ENCODE measurements around the gene HCAR3.
"Not testable (repeated sequence)": the region's sequence is repeated elsewhere in the genome, so short reads cannot be mapped to it uniquely, and the experiment has no call there.

Gene HCAR3

DNA sequence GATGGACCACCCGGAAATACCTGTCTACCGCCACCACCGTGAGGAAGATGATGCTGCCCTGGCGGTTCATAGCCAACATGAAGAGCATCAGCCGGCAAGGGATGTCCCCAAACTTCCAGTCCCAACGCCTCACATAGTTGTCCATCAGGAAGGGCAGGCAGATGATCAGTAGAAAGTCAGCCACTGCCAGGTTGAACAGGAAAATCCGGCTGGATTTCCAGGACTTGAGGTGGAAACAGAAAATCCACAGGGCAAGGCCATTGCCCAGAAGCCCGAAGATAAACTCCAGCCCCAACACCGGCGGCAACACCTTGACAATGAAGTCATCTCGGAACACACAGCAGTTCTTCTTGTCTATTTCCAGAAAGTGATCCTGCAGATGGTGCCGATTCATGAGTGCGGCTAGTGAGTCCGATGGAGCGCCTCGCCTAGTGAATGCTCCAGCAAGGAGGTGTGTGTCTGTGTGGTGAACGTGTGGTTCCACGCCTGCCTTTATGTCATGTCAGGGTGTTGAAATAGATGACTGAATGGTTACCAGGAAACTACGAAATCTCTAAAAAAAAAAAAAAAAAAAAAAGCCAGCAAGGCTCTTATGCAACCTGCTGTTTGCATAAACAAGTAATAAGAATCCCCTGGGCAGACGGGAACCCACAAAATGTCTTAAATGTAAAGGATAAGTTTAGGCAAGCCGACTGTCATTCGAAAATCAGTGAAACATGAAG is 13.6 kb downstream of the HCAR3 start, which contains the start of gene HCAR2:
TSS of gene HCAR2 (minus strand) at position 468 of the 722 bp plus-strand sequence. CDS start at position 394, 74 bp downstream.
- not testable (repeated sequence) for H3K9me3 ChIP-seq (ENCODE audit: control insufficient read depth, insufficient read depth, low read length); H3K9ac ChIP-seq (ENCODE audit: low read depth, low read length); H3K4me1 ChIP-seq (ENCODE audit: insufficient read depth, low read length); H3K36me3 ChIP-seq (ENCODE audit: insufficient read depth, low read length)

DNA sequence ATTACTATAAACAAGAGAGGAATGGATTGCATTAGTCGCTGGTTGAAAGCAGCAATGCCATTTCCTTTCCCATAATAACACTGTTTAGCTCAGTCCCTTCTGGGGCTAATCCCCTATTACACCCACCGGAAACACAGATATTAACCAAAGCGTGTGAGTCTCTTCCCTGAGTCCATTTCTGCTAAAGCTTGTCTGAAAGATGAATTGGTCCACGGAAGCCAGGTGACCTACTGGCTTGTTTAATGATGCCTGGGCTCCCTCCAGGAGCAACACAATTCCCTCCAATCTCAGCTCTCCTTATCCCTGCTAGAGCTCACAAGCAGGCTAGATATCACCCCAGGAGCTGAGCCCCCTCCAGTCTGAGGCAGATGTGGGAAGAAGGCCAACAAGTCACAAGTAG is 15.1 kb downstream of the HCAR3 start:
- not testable (repeated sequence) for H3K9me3 ChIP-seq (ENCODE audit: control insufficient read depth, insufficient read depth, low read length); H3K9ac ChIP-seq (ENCODE audit: low read depth, low read length); H3K36me3 ChIP-seq (ENCODE audit: insufficient read depth, low read length); H3K4me1 ChIP-seq (ENCODE audit: insufficient read depth, low read length)

DNA sequence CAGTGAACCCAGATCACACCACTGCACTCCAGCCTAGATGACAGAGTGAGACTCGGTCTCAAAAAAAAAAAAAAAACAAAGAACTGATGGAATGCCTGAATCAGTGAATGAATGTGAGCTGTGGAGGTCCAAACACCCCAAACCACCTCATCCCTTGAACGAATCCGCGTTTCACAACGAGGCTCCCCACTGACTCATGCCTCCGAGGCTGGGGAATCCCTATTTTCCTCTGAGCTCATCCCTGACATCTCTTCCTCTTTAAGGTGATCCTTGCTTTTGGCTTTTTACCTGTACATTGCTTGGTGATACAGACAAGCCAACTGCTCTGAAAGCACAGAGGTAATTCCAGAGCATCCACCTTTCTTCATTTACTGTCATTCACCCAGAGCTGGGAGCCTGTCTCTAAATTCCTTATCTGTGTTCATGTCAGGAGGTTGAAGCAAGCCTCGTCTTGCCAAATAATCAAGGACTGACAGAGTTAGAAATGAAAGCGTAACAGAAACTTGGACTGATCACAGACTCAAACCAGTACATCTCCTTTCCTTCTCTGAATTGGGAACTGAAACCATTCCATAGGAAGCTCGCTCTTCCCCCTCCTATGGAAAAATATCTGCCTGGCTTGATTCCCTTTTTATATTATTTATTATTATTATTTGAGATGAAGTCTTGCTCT is 16.4 kb downstream of the HCAR3 start:
- not testable (repeated sequence) for H3K9ac ChIP-seq (ENCODE audit: low read depth, low read length); H3K4me1 ChIP-seq (ENCODE audit: insufficient read depth, low read length); H3K9me3 ChIP-seq (ENCODE audit: control insufficient read depth, insufficient read depth, low read length); H3K36me3 ChIP-seq (ENCODE audit: insufficient read depth, low read length)

DNA sequence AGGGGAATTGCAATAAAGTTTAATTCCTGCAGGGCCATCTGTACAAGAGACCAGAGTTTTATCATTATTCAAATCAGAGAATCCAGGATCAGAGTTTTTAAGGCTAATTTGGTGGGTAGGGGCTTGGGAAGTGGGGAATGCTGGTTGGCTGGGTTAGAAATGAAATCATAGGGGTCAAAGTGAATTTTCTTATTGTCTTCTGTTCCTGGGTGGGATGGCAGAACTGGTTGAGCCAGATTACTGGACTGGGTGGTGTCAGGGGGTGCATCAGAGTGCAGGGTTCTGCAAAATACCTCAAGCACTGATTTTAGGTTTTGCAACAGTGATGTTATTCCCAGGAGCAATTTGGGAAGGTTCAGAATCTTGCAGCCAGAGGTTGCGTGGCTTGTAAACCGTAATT is 19.7 kb downstream of the HCAR3 start:
- H3K4me1 ChIP-seq (ENCODE audit: insufficient read depth, low read length); H3K36me3 ChIP-seq (ENCODE audit: insufficient read depth, low read length); H3K9me3 ChIP-seq (ENCODE audit: control insufficient read depth, insufficient read depth, low read length); H3K9ac ChIP-seq (ENCODE audit: low read depth, low read length): not testable (repeated sequence)

DNA sequence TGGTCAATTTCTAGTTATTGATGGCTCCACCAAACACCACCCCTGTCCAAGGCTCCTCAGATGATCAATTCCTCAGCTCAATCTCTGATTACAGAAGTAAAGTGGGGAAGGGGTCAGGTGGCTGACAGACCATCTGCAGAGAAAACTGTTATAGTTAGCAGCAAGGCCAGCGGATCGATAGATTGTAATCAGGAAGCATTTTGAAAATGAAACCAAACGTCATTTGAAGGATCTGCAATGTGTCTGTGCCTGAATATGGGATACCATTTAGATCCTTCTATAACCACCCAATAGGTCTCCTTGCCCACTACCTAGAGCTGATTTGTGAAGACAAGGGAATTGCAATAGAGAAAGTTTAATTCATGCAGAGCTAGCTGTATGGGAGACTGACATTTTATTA is 25.0 kb downstream of the HCAR3 start:
- Histone ChIP-seq H3K4me1 (ENCODE audit: insufficient read depth, low read length) (peaks cover 5% of the 10 kb centered on the region), H3K9me3 (ENCODE audit: control insufficient read depth, insufficient read depth, low read length) (no peaks in the 10 kb centered on the region), H3K9ac (ENCODE audit: low read depth, low read length) (no peak overlapping the region), H3K36me3 (ENCODE audit: insufficient read depth, low read length) (no peaks in the 10 kb centered on the region)

DNA sequence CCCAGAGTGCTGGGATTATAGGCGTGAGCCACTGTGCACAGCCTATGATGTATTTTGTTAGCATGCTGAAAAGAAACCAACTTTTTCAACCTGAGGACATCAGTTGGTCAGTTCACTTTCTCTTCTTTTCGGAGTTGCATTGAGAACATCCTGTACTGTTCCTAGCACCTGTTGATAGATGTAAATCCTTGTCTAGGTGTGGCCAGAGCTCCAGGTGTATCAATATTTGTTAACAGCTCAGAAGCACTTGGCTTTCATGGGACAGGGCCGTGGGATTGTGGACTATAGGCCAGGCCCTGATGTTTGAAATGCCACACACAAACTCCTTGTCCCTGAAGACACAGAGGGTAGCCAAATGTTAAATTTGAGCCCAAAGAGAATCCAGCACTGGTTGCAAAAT is 28.3 kb downstream of the HCAR3 start:
- peaks cover 5% of the 10 kb centered on the region for H3K4me1 ChIP-seq (ENCODE audit: insufficient read depth, low read length)
- no peaks in the 10 kb centered on the region for H3K36me3 ChIP-seq (ENCODE audit: insufficient read depth, low read length)
- H3K9ac ChIP-seq (ENCODE audit: low read depth, low read length), result no peak overlapping the region
- H3K9me3 ChIP-seq (ENCODE audit: control insufficient read depth, insufficient read depth, low read length), result no peaks in the 10 kb centered on the region

DNA sequence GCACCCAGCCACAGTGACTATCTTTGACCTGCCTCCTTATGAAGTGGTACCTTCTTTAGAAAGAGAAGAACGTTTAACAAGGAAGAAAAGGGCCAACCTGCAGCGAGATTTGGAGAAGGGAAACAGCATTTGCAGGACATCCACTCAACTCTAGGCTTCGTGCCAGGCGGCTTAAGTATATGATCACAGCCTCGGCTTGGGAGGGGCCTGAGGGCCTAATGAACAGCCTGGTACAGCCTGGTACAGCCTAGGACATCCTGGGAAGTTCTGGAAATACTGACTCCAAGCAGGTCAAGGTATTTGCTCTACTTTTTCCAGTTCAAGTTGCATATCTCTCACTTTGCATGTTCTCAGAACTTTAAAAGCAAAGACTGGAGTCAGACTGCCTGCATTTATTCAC is 29.5 kb downstream of the HCAR3 start:
- no peaks in the 10 kb centered on the region for H3K36me3 ChIP-seq (ENCODE audit: insufficient read depth, low read length)
- no peaks in the 10 kb centered on the region for H3K9me3 ChIP-seq (ENCODE audit: control insufficient read depth, insufficient read depth, low read length)
- peaks cover 5% of the 10 kb centered on the region for H3K4me1 ChIP-seq (ENCODE audit: insufficient read depth, low read length)
- no peak overlapping the region for H3K9ac ChIP-seq (ENCODE audit: low read depth, low read length)

DNA sequence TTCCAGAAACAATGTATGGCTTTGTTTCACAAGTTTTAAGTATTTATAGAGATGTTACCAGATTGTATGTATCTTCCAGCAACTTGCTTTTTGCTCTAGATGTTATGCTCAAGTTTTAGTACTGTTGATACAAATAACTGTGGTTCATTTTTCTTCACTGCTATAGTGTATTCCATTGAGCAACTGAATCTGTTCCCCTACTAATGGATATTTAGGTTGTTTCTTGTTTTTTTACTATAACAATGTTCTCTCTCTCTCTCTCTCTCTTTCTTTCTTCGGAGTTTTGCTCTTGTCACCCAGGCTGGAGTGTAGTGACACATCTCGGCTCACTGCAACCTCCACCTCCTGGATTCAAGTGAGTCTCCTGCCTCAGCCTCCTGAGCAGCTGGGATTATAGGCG is 30.1 kb downstream of the HCAR3 start:
- Histone ChIP-seq H3K4me1 (ENCODE audit: insufficient read depth, low read length) (peaks cover 5% of the 10 kb centered on the region), H3K9me3 (ENCODE audit: control insufficient read depth, insufficient read depth, low read length) (no peaks in the 10 kb centered on the region), H3K9ac (ENCODE audit: low read depth, low read length) (no peak overlapping the region), H3K36me3 (ENCODE audit: insufficient read depth, low read length) (no peaks in the 10 kb centered on the region)

DNA sequence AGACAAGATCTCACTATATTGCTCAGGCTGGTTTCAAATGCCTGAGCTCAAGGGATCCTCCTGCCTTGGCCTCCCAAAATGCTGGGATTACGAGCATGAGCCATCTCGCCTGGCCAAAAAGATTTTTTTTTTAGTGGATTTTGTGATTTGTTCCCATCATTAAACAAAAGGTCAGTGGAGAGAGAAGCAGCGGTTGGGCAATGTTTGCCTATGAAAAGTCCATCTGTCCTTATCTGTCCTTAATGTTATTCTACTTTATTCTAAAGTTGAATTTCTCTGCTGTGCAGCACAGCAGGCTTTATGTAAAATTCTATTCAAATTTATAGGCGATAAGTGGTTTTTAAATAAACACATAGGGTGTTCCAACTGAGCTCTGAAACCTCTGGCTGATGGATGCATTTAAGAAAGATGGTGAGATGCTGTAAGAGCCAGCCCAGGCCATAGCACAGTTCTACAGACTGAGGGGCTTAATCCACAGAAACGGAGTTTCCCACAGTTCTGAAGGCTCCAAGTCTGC is 32.3 kb downstream of the HCAR3 start:
- no peaks in the 10 kb centered on the region for H3K9me3 ChIP-seq (ENCODE audit: control insufficient read depth, insufficient read depth, low read length)
- no peak overlapping the region for H3K9ac ChIP-seq (ENCODE audit: low read depth, low read length)
- no peaks in the 10 kb centered on the region for H3K36me3 ChIP-seq (ENCODE audit: insufficient read depth, low read length)
- H3K4me1 ChIP-seq (ENCODE audit: insufficient read depth, low read length), result peaks cover 2% of the 10 kb centered on the region

DNA sequence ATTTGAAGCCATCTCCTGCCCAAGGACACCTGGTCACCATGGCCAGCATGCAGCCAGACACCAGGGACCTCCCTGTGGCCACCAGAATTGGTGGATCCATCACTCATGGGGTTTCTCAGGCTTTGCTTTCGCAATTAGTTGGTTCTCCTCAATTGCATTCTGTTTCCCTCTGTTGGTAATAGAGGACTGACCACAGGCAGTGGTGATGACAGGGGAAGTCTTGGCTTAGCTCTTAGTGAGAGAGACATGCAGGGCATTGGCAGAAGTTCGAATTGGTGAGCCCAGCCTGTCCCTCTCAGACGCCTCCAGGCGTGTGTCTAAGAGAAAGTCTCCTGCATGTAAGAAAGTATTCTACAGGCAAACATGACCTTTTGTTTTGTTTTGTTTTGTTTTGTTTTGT is 34.8 kb downstream of the HCAR3 start:
- Histone ChIP-seq H3K4me1 (ENCODE audit: insufficient read depth, low read length) (peaks cover 6% of the 10 kb centered on the region), H3K36me3 (ENCODE audit: insufficient read depth, low read length) (no peaks in the 10 kb centered on the region), H3K9ac (ENCODE audit: low read depth, low read length) (no peak overlapping the region), H3K9me3 (ENCODE audit: control insufficient read depth, insufficient read depth, low read length) (no peaks in the 10 kb centered on the region; the same call in 1 of the 2 replicates)

DNA sequence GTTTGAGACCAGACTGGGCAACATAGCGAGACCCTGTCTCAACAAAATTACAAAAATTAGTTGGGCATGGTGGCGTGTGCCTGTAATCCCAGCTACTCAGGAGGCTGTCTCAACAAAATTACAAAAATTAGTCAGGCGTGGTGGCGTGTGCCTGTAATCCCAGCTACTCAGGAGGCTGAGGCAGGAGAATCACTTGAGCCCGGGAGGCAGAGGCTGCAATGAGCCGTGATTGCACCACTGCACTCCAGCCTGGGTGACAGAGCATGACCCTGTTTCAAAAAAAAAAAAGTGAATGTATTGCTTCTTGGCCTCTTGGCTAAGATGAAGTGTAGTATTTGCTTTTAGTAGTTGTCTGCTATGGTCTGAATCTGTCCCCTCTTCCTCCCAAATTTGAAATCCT is 35.6 kb downstream of the HCAR3 start:
- not testable (repeated sequence) for H3K4me1 ChIP-seq (ENCODE audit: insufficient read depth, low read length); H3K9ac ChIP-seq (ENCODE audit: low read depth, low read length); H3K36me3 ChIP-seq (ENCODE audit: insufficient read depth, low read length); H3K9me3 ChIP-seq (ENCODE audit: control insufficient read depth, insufficient read depth, low read length)

DNA sequence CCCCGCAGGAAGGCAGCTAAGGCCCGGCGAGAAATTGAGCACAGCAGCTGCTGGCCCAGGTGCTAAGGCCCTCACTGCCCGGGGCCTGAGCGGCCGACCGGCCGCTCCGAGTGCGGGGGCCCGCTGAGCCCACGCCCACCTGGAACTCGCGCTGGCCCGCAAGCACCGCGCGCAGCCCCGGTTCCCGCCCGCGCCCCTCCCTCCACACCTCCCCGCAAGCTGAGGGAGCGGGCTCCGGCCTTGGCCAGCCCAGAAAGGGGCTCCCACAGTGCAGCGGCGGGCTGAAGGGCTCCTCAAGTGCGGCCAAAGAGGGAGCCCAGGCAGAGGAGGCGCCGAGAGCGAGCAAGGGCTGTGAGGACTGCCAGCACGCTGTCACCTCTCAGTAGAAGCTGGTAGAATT is 39.8 kb downstream of the HCAR3 start:
- H3K36me3 ChIP-seq (ENCODE audit: insufficient read depth, low read length); H3K9ac ChIP-seq (ENCODE audit: low read depth, low read length); H3K9me3 ChIP-seq (ENCODE audit: control insufficient read depth, insufficient read depth, low read length); H3K4me1 ChIP-seq (ENCODE audit: insufficient read depth, low read length): not testable (repeated sequence)

DNA sequence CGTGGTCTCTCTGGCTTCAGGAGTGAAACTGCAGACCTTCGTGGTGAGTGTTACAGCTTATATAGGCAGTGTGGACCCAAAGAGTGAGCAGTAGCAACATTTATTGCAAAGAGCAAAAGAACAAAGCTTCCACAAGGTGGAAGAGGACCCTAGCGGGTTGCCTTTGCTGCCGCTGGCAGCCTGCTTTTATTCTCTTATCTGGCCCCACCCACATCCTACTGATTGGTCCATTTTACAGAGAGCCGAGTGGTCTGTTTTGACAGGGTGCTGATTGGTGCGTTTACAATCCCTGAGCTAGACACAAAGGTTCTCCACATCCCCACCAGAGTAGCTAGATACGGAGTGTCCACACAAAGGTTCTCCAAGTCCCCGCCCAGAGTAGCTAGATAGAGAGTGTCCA is 40.6 kb downstream of the HCAR3 start:
- not testable (repeated sequence) for H3K36me3 ChIP-seq (ENCODE audit: insufficient read depth, low read length); H3K9ac ChIP-seq (ENCODE audit: low read depth, low read length); H3K4me1 ChIP-seq (ENCODE audit: insufficient read depth, low read length); H3K9me3 ChIP-seq (ENCODE audit: control insufficient read depth, insufficient read depth, low read length)

DNA sequence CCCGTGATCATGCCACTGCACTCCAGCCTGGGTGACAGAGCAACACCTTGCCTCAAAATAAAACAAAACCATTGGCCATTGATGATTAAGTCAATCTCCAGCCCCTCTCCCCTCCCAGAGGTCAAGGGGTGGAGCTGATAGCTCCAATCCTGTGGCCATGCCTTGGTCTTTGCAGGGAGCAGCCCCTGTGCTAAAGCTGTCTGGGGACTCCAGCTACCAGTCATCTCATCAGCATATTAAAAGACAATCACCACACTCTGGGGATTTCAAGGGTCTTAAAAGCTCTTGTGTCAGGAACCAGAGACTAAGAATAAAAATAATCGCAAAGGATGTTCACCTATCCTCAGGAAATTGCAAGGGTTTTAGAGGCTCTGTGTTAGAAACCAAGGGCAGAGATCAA is 44.1 kb downstream of the HCAR3 start:
- no peaks in the 10 kb centered on the region for H3K36me3 ChIP-seq (ENCODE audit: insufficient read depth, low read length)
- H3K9me3 ChIP-seq (ENCODE audit: control insufficient read depth, insufficient read depth, low read length), result no peaks in the 10 kb centered on the region; the same call in 1 of the 2 replicates
- H3K9ac ChIP-seq (ENCODE audit: low read depth, low read length), result no peak overlapping the region
- H3K4me1 ChIP-seq (ENCODE audit: insufficient read depth, low read length), result no peaks in the 10 kb centered on the region; the same call in 1 of the 2 replicates

DNA sequence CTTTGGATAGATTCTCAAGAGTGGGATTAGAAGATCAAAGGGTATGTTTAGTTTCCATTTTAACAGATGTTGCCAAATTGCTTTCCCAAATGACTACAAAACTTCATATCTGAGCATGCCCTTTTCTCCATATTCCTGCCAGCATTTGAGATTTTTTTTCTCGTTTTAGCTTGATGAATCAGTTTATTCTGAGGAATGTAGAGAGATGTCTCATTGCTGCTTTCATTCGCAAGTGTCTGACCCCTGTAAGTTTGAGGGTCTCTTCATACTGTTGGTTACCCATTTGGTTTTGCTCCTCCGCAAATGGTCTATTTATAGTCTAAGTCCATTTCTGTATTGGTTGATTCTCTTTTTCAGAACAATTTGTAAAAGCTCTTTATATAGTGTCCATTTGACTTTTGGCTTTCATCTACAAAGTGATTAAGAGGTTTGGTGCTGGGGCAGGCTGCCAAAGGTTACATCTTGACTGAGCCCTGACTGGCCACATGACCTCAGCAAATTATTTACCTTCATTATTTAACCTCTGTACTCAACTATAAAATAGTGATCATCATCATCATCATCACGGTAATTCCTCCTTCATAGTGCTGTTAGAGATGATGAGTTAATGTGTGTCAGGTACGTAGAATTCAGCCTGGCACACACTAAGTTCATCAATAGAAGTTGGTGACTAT is 47.1 kb downstream of the HCAR3 start:
- Histone ChIP-seq H3K9me3 (ENCODE audit: control insufficient read depth, insufficient read depth, low read length) (no peaks in the 10 kb centered on the region), H3K9ac (ENCODE audit: low read depth, low read length) (no peak overlapping the region), H3K4me1 (ENCODE audit: insufficient read depth, low read length) (no peaks in the 10 kb centered on the region; the same call in 1 of the 2 replicates), H3K36me3 (ENCODE audit: insufficient read depth, low read length) (no peaks in the 10 kb centered on the region)
